GM23248 (cell line): ENCODE data around the gene SMIM43. TPM values are rescaled to one million over a fixed set of nuclear protein-coding genes. Genes with fewer than 3 reads are reported as not detected.
A peak's percentile ranks its signal among the peaks of the same experiment; 100 is the strongest.

Experiments
- DNase-seq: peaks from one replicate; pipeline ENCODE4 v3.0.0-alpha.2; 2015
- H2AFZ ChIP-seq: fragments of 200-600 bp; sonication (generic); 2 replicates; pipeline ENCODE4 v1.6.1; 2016; ENCODE audit warnings: antibody characterized with exemption
- H3F3A ChIP-seq: fragments of 200-600 bp; sonication (generic); 2 replicates; pipeline ENCODE4 v1.6.1; 2016; ENCODE audit warnings: mild to moderate bottlenecking, antibody characterized with exemption, mixed run types; ENCODE audit not compliant: insufficient read depth
- H3K27ac ChIP-seq: fragments of 200-600 bp; sonication (generic); 2 replicates; pipeline ENCODE4 v1.5.1; 2016; ENCODE audit warnings: mild to moderate bottlenecking
- H3K27me3 ChIP-seq: fragments of 200-600 bp; sonication (generic); replicated peaks from 2 replicates; pipeline ENCODE4 v1.6.1; 2016; ENCODE audit warnings: mild to moderate bottlenecking; ENCODE audit not compliant: insufficient read depth
- H3K36me3 ChIP-seq: fragments of 200-600 bp; sonication (generic); 2 replicates; pipeline ENCODE4 v1.6.1; 2016; ENCODE audit warnings: low read depth, mild to moderate bottlenecking
- H3K4me1 ChIP-seq: fragments of 200-600 bp; sonication (generic); 2 replicates; pipeline ENCODE4 v1.6.1; 2016; ENCODE audit warnings: mild to moderate bottlenecking; ENCODE audit not compliant: insufficient read depth
- H3K4me2 ChIP-seq: fragments of 200-600 bp; sonication (generic); one replicate; pipeline ENCODE4 v1.6.1; 2016; ENCODE audit warnings: mild to moderate bottlenecking; ENCODE audit not compliant: unreplicated experiment
- H3K4me3 ChIP-seq: fragments of 200-600 bp; sonication (generic); 2 replicates; pipeline ENCODE4 v1.5.1; 2016; ENCODE audit warnings: mild to moderate bottlenecking
- H3K79me2 ChIP-seq: fragments of 200-600 bp; sonication (generic); 2 replicates; pipeline ENCODE4 v1.6.1; 2016; ENCODE audit warnings: mild to moderate bottlenecking; ENCODE audit not compliant: insufficient read depth
- H3K9ac ChIP-seq: fragments of 200-600 bp; sonication (generic); 2 replicates; pipeline ENCODE4 v1.6.1; 2016; ENCODE audit warnings: mild to moderate bottlenecking
- H3K9me2 ChIP-seq: fragments of 200-600 bp; sonication (generic); 2 replicates; pipeline ENCODE4 v1.6.1; 2016; ENCODE audit warnings: mixed run types, mild to moderate bottlenecking, moderate library complexity; ENCODE audit not compliant: insufficient read depth
- H3K9me3 ChIP-seq: fragments of 200-600 bp; sonication (generic); one replicate; pipeline ENCODE4 v1.6.1; 2017; ENCODE audit warnings: low read depth
- H4K20me1 ChIP-seq: fragments of 200-600 bp; sonication (generic); 2 replicates; pipeline ENCODE4 v1.6.0; 2016; ENCODE audit not compliant: insufficient read depth
- EZH2 ChIP-seq: fragments of 200-600 bp; sonication (generic); IDR thresholded peaks from 2 replicates; pipeline ENCODE4 v1.6.1; 2018; ENCODE audit warnings: antibody characterized with exemption, mild to moderate bottlenecking; ENCODE audit not compliant: insufficient read depth, poor library complexity, severe bottlenecking
- EZH2phosphoT487 ChIP-seq: fragments of 200-600 bp; sonication (generic); IDR thresholded peaks from 2 replicates; pipeline ENCODE4 v1.6.1; 2018; ENCODE audit warnings: antibody characterized with exemption, moderate library complexity, mild to moderate bottlenecking, low read depth; ENCODE audit not compliant: insufficient read depth
- WGBS, 2 experiments: methylation state at CpG; one replicate each; pipeline ENCODE4 v1.1.6; 2015 to 2017; ENCODE audit warnings: low lambda C conversion rate in 2 of 2, low coverage in 1 of 2; ENCODE audit errors: missing lambda C conversion rate in 2 of 2; 5-methylcytosine and 5-hydroxymethylcytosine counted together
- in situ Hi-C: fragments of 300-500 bp; cut with MboI; formaldehyde crosslinking; loops from 2 replicates; pipeline ENCODE4 v1.15.0; 2020
- polyA plus RNA-seq: library from polyadenylated mRNA; unstranded; fragments of >200 nt; fragmentation: Nextera tagmentation; extraction: Ambion mirVana; gene quantifications from 2 replicates; pipeline ENCODE4 v1.2.1, GENCODE V29; 2016
- total RNA-seq: library from RNA; depleted of rRNA; stranded (reverse); fragments of >200 nt; shearing (Covaris generic); gene quantifications from 2 replicates; pipeline ENCODE4 v1.2.3, GENCODE V29; 2014

The SMIM43 gene
- total and polyA plus RNA-seq, 2 experiments from 2014 or later = 1.4 to 3.5 TPM

GRCh38 chr4:121749225-121749624 is 15.7 kb downstream of the SMIM43 start:
- Histone ChIP-seq H3K27me3 (no peaks in the 10 kb centered on the region), H3K36me3 (no peaks in the 10 kb centered on the region), H2AFZ (peak overlapping the region; percentile 38; the same call in 1 of the 2 replicates), H3K9me2 (no peaks in the 10 kb centered on the region), H3K4me1 (peaks cover 9% of the 10 kb centered on the region; the same call in 1 of the 2 replicates), H3K27ac (no peak overlapping the region), H3F3A (no peaks in the 10 kb centered on the region), H4K20me1 (no peaks in the 10 kb centered on the region), H3K9ac (no peak overlapping the region), H3K9me3 (no peaks in the 10 kb centered on the region), H3K79me2 (no peaks in the 10 kb centered on the region), H3K4me3 (no peak overlapping the region), H3K4me2 (no peak overlapping the region)
- WGBS, 2 experiments = 19 to 28% methylated on average over 4 of the region's 4 CpGs
- TF ChIP-seq EZH2phosphoT487 (no peak), EZH2 (no peak)
- in situ Hi-C loops = no loop called here
- no peak for DNase-seq

GRCh38 chr4:121742794-121743193 is 22.2 kb downstream of the SMIM43 start:
- H3K4me2 ChIP-seq = no peak overlapping the region
- WGBS, 2 experiments = 62 to 73% methylated on average over 3 of the region's 3 CpGs
- no peak overlapping the region for H3K9ac ChIP-seq
- no peak overlapping the region for H3K27ac ChIP-seq
- no peaks in the 10 kb centered on the region for H3K9me2 ChIP-seq
- H3K36me3 ChIP-seq = no peaks in the 10 kb centered on the region
- no peaks in the 10 kb centered on the region for H4K20me1 ChIP-seq
- no peaks in the 10 kb centered on the region for H3K79me2 ChIP-seq
- in situ Hi-C loops = no loop called here
- peaks cover 3% of the 10 kb centered on the region; the same call in 1 of the 2 replicates for H3K4me1 ChIP-seq
- DNase-seq = no peak
- H2AFZ ChIP-seq = no peak overlapping the region
- no peak overlapping the region for H3K4me3 ChIP-seq
- H3F3A ChIP-seq = no peaks in the 10 kb centered on the region
- TF ChIP-seq EZH2phosphoT487 (no peak), EZH2 (no peak)
- no peaks in the 10 kb centered on the region for H3K9me3 ChIP-seq
- no peaks in the 10 kb centered on the region for H3K27me3 ChIP-seq

- DNase-seq = no peak
- WGBS, 2 experiments = 72 to 73% methylated on average over 7 of the region's 7 CpGs
Observed at GRCh38 chr4:121741751-121742150, 23.2 kb downstream of the SMIM43 start.

GRCh38 chr4:121740796-121741409 is 24.1 kb downstream of the SMIM43 start:
- Histone ChIP-seq H3K27ac (no peak overlapping the region), H3K4me3 (no peak overlapping the region), H3K27me3 (no peaks in the 10 kb centered on the region), H3F3A (no peaks in the 10 kb centered on the region), H4K20me1 (no peaks in the 10 kb centered on the region), H3K4me1 (peaks cover 3% of the 10 kb centered on the region; the same call in 1 of the 2 replicates), H3K79me2 (no peaks in the 10 kb centered on the region), H2AFZ (no peak overlapping the region), H3K9me3 (no peaks in the 10 kb centered on the region), H3K9ac (no peak overlapping the region), H3K4me2 (no peak overlapping the region), H3K9me2 (no peaks in the 10 kb centered on the region), H3K36me3 (no peaks in the 10 kb centered on the region)
- in situ Hi-C loops = no loop called here
- DNase-seq = no peak
- 78 to 84% methylated on average over 12 of the region's 12 CpGs for WGBS, 2 experiments
- TF ChIP-seq EZH2phosphoT487 = no peak
- no peak for TF ChIP-seq EZH2

More at GRCh38 chr4:121741751-121742150, 23.2 kb downstream of the SMIM43 start:
- Histone ChIP-seq H3K4me2 (no peak overlapping the region), H3K4me1 (peaks cover 3% of the 10 kb centered on the region; the same call in 1 of the 2 replicates), H2AFZ (no peak overlapping the region), H3K79me2 (no peaks in the 10 kb centered on the region), H3K4me3 (no peak overlapping the region), H3K27ac (no peak overlapping the region), H3K9me2 (no peaks in the 10 kb centered on the region), H3K27me3 (no peaks in the 10 kb centered on the region), H4K20me1 (no peaks in the 10 kb centered on the region), H3F3A (no peaks in the 10 kb centered on the region), H3K36me3 (no peaks in the 10 kb centered on the region), H3K9me3 (no peaks in the 10 kb centered on the region), H3K9ac (no peak overlapping the region)
- TF ChIP-seq EZH2 (no peak), EZH2phosphoT487 (no peak)
- in situ Hi-C loops = no loop called here
